GM18499 (cell line): ENCODE measurements around the gene GMFB.
"Not testable (repeated sequence)": the region's sequence is repeated elsewhere in the genome, so short reads cannot be mapped to it uniquely, and the experiment has no call there.

Experiments used
- ATAC-seq: cut with Tn5 transposase; IDR thresholded peaks from one replicate; pipeline ENCODE4 v1.9.1; 2021; ENCODE audit warnings: moderate number of reproducible peaks; ENCODE audit not compliant: insufficient read depth, unreplicated experiment

GMFB gene

GRCh38 chr14:54465654-54466053, 23.1 kb downstream of the GMFB start:
- no peak for ATAC-seq

DNA sequence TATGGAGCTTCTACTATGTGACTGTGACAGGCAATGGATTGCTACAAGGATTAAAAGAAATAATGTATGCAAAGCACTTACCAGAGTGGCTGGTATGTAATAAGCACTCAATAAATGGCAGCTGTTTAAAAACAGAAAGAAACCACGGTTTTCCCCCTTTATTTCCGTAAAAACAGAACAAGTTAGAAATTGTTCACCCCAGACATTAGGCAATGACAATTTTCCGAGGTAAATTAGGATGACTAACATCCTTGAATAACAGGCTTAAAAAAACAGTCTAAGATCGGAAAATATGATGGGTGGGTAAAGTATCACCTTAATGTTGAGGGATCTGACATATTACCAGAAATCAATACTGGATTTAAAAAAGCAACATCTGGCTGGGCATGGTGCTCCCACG, 26.7 kb downstream of the GMFB start:
- no peak for ATAC-seq

DNA sequence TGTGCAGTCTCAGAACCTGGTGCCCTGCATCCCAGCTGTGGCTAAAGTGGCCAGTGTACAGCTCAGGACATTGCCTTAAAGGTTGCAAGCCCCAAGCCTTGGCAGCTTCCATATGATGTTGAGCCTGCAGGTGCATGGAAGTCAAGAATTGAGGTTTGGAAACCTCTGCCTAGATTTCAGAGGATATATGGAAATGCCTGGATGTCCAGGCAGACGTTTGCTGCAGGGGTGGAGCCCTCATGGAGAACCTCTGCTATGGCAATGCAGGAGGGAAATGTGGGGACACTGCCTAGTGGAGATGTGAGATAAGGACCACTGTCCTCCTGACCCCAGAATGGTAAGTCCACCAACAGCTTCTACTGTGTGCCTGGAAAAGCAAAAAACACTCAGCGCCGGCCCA, 29.7 kb downstream of the GMFB start:
- ATAC-seq: no peak

DNA sequence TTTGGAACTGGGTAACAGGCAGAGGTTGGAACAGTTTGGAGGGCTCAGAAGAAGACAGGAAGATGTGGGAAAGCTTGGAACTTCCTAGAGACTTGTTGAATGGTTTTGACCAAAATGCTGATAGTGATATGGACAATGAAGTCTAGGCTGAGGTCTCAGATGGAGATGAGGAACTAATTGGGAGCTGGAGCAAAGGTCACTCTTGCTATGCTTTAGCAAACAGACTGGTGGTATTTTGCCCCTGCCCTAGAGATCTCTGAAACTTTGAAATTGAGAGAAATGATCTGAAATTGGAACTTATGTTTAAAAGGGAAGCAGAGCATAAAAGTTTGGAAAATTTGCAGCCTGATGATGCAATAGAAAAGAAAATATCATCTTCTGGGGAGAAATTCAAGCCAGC, 30.2 kb downstream of the GMFB start:
- not testable (repeated sequence) for ATAC-seq

DNA sequence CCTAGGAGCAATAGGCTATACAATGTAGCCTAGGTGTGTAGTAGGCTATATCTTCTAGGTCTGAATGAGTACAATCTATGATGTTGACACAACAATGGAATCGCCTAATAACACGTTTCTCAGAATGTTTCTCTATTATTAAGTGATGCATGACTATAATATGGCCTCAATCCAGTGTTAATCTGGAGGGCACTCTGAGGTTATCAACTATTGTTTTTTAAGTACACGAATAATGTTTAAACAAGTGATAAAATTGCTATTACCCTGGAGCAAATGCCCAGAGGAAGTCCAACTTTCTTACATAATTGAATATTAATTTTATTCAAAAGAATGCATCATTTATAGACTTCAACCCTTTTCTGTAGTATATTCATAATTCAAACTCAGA, 31.2 kb downstream of the GMFB start:
- no peak for ATAC-seq

GRCh38 chr14:54456820-54457608, 31.8 kb downstream of the GMFB start:
- ATAC-seq: not testable (repeated sequence)

DNA sequence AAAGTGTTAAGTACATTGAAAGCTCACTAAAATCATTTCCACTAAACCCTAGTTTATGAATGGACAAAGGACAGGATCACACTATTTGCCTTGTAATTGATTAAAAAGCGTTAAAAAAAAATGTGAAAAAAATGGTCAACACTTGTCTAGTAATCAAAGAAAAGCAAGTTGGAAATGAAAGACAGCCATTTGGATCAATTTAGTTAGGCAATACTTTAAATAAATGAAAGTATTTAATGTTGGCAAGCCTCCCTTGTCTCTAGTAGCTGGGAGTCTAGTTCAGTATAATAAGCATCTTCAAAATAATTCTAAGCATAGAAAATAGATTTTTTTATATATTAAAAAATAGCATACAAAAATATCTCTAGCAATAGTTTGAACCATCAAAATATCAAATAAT, 33.4 kb downstream of the GMFB start:
- ATAC-seq: no peak

- ATAC-seq: not testable (repeated sequence)
Observed at GRCh38 chr14:54453990-54454389, 34.8 kb downstream of the GMFB start.

DNA sequence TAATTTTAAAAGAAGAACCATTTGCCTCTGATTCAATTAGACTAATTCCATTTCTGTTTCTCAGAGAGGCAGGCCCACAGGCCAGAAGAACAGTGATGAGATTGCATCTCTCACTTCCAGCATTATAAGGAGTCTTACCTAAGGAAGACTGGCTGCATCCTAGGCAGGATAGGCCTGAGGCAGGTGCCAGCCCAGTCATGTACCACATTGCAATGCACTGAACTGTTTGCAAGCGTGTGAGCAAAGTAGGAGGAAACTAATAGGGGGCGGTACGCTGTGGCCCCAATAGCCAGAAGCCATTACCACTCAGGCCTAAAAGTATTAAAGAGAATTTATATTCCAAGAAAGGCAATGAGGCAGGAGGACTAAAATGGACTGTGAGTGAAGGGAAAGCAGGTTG, 35.5 kb downstream of the GMFB start:
- ATAC-seq: no peak

GRCh38 chr14:54451961-54452360, 36.8 kb downstream of the GMFB start:
- ATAC-seq: no peak

- ATAC-seq: no peak
Observed at GRCh38 chr14:54451121-54451601, 37.6 kb downstream of the GMFB start.

- ATAC-seq: no peak
Observed at GRCh38 chr14:54450535-54450934, 38.2 kb downstream of the GMFB start.

DNA sequence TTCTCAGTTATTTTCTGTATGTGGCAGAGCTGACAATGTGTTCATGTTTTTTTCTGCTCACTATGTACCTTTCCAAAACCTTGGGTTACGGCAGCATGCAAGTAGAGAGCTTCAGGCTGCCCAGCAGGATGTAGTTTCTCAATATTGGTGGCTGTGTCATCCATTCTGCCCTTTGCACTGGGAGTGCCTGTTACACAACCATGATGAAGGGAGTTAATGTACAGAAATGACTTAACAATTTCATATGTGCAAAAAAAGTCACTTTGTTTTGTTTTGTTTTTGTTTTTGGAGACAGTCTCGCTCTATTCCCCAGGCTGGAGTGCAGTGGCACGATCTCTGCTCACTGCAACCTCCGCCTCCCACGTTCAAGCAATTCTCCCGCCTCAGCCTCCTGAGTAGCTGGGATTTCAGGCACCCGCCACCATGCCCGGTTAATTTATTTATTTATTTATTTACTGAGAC, 41.5 kb downstream of the GMFB start:
- ATAC-seq: no peak

GRCh38 chr14:54446161-54446693, 42.6 kb downstream of the GMFB start:
- no peak for ATAC-seq

- no peak for ATAC-seq
Observed at GRCh38 chr14:54444681-54445080, 44.1 kb downstream of the GMFB start.

- no peak for ATAC-seq
Observed at GRCh38 chr14:54443981-54444380, 44.8 kb downstream of the GMFB start.

GRCh38 chr14:54442961-54443360, 45.8 kb downstream of the GMFB start:
- ATAC-seq: not testable (repeated sequence)

DNA sequence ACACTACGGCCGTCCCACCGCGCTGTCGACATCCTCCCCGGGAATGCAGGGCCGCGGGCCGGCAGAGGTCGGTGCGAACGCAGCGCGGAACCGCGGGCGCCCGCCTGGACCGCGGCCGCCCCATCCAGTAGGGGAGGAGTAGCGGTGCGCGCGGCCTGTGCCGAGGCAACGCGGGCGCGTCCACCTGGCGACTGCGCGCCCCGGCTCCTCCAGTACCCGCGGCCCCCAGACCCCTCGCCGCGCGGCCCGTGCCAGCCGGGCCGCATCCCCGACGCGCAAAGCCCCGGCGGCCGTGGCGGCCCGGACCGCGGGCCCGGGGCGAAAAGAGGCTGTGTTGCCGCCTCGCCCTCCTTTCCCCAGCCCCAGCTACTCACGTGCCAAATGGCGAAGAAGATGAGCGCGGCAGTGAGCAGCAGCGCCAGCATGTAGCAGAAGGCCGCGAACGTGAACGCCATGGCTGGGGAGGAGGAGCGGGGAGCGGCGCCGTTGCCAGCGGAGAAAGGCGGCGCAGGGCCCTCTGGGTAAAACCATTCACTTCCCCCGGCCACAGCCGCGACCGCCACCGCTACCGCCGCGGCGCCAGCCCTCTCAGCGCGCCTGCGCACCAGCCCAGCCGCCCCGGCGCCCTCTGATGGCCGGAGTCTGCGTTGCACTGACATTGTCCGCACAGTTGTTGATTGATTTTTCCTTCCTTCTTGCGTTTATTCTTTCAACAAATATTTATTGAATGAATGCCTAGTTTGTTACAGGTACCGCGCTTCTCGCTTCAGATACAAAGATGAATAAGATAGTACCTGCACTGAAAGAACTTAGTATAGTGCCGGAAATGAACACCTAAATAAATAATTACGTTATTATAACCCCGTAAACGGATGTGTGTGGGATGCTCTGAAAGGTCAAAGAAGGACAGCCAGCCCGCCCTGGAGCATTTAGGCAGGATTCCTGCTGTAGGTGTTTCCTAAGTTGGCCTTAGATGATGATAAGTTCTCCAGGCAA, 47.6 kb downstream of the GMFB start, which contains the start of gene CNIH1:
TSS of gene CNIH1 (minus strand) at position 502 of the 996 bp plus-strand sequence. CDS start at position 455, 47 bp downstream.
- ATAC-seq: peak; percentile 71

GRCh38 chr14:54440476-54440872, 48.3 kb downstream of the GMFB start:
- no peak for ATAC-seq

DNA sequence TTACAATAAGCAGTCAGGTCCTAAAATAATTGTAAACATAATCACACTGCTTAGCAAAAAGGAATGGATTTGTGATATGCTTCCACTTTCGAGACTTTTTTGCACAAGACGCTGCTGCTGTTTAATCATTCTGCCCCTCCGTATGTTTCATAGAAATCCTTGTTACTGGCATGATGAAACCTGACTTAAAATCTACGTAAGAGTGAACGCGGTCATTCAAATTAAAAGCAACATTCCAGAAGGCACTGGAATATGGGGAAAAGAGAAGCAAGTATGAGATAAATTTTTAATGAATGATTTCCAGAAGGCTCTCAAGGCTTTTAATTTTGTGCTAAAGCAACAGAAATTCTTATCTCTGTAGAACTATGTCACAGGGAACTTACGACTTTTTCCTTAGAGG, 48.7 kb downstream of the GMFB start:
- ATAC-seq: no peak

DNA sequence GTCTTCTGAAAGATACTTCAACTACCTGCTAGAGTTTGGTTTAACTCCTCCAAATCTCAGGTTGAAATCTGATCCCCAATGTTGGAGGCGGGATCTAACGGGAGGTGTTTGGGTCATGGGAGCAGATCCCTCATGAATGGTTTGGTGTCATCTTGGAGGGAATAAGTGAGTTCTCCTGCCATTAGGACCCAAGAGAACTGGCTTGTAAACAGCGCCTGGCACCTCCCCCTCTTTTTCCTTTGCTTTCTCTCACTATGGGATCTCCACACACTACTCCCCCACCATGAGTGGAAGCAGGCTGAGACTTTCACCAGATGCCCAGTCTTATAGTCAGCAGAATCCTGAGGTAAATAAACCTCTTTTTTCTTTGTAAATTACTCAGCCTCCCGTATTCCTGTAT, 50.1 kb downstream of the GMFB start:
- ATAC-seq: no peak
